ENCODE data around the gene ANG. TPM values are rescaled to one million over a fixed set of nuclear protein-coding genes. Genes with fewer than 3 reads are reported as not detected.

Gene ANG
- total RNA-seq, 1 experiment from 2014 or later = 4.4 TPM

- Histone ChIP-seq H2AFZ (no peak overlapping the region), H3F3A (ENCODE audit: insufficient read depth, low read depth) (peaks cover 6% of the 10 kb centered on the region), H3K9me2 (ENCODE audit: insufficient read depth) (no peaks in the 10 kb centered on the region), H3K27ac (no peak overlapping the region), H3K9me3 (ENCODE audit: insufficient read depth, low read depth) (no peaks in the 10 kb centered on the region), H3K4me2 (no peak overlapping the region), H4K20me1 (ENCODE audit: insufficient read depth) (no peaks in the 10 kb centered on the region), H3K79me2 (ENCODE audit: low read depth) (no peaks in the 10 kb centered on the region), H3K27me3 (ENCODE audit: insufficient read depth, low read depth) (no peaks in the 10 kb centered on the region), H3K36me3 (ENCODE audit: low read depth) (no peaks in the 10 kb centered on the region), H3K4me1 (replicated peaks; ENCODE audit: insufficient read depth) (0 out of 2 replicates have a peak, but pooled peaks cover 8% of the 10 kb centered on the region), H3K4me3 (no peak overlapping the region)
- intact Hi-C loops (cut with micrococcal nuclease; ENCODE audit: unreplicated experiment) = no loop called here
- BruUV-seq (replicated peaks) = no TSS peak
- no peak for DNase-seq
- POLR2A ChIA-PET (ENCODE audit: unreplicated experiment) = no interaction called here
- TF ChIP-seq EZH2 (IDR thresholded peaks at IDR 0.05; ENCODE audit: low read depth) = no peak
- TF ChIP-seq CTCF (conservative IDR thresholded peaks at IDR 0.05) = no peak
- CTCF ChIA-PET = no interaction called here
Measured at GRCh38 chr14:20711685-20712084, 23.1 kb downstream of the ANG start.

- CTCF ChIA-PET = no interaction called here
- BruUV-seq (replicated peaks) = no TSS peak
- DNase-seq = no peak
Measured at GRCh38 chr14:20712904-20713303, 24.3 kb downstream of the ANG start.

GRCh38 chr14:20714593-20715250, 26.2 kb downstream of the ANG start:
- ChIA-PET POLR2A (ENCODE audit: unreplicated experiment) (interaction anchor here (0.7 kb wide), 1 partner anchor 88 kb away, joined by 6 read pairs; the partner anchor contains the start of gene RNASE1), CTCF (interaction anchor here (0.9 kb wide), 1 partner anchor 357 kb away, joined by 5 read pairs; no protein-coding TSS in a partner anchor)
- H3K4me1 ChIP-seq (replicated peaks; ENCODE audit: insufficient read depth) = 0 out of 2 replicates have a peak, but pooled peaks cover 4% of the 10 kb centered on the region
- BruUV-seq (replicated peaks) = no TSS peak
- H2AFZ ChIP-seq = no peak overlapping the region
- no peaks in the 10 kb centered on the region for H3K27me3 ChIP-seq (ENCODE audit: insufficient read depth, low read depth)
- no peak overlapping the region for H3K4me2 ChIP-seq
- H3K36me3 ChIP-seq (ENCODE audit: low read depth) = no peaks in the 10 kb centered on the region
- no peaks in the 10 kb centered on the region for H3K79me2 ChIP-seq (ENCODE audit: low read depth)
- H4K20me1 ChIP-seq (ENCODE audit: insufficient read depth) = no peaks in the 10 kb centered on the region
- H3K9me2 ChIP-seq (ENCODE audit: insufficient read depth) = no peaks in the 10 kb centered on the region
- intact Hi-C loops (cut with micrococcal nuclease; ENCODE audit: unreplicated experiment) = no loop called here
- H3K27ac ChIP-seq = no peak overlapping the region
- H3F3A ChIP-seq (ENCODE audit: insufficient read depth, low read depth) = no peaks in the 10 kb centered on the region
- TF ChIP-seq CTCF (conservative IDR thresholded peaks at IDR 0.05) = no peak
- TF ChIP-seq EZH2 (IDR thresholded peaks at IDR 0.05; ENCODE audit: low read depth) = no peak
- no peaks in the 10 kb centered on the region for H3K9me3 ChIP-seq (ENCODE audit: insufficient read depth, low read depth)
- H3K4me3 ChIP-seq = no peak overlapping the region
- DNase-seq = peak; percentile 70 to 74

More at GRCh38 chr14:20712904-20713303, 24.3 kb downstream of the ANG start:
- no peaks in the 10 kb centered on the region for H3K36me3 ChIP-seq (ENCODE audit: low read depth)
- no peak overlapping the region for H2AFZ ChIP-seq
- POLR2A ChIA-PET (ENCODE audit: unreplicated experiment) = no interaction called here
- H3K27ac ChIP-seq = no peak overlapping the region
- H3K9me2 ChIP-seq (ENCODE audit: insufficient read depth) = no peaks in the 10 kb centered on the region
- TF ChIP-seq CTCF (conservative IDR thresholded peaks at IDR 0.05) (no peak), EZH2 (IDR thresholded peaks at IDR 0.05; ENCODE audit: low read depth) (no peak)
- 0 out of 2 replicates have a peak, but pooled peaks cover 3% of the 10 kb centered on the region for H3F3A ChIP-seq (ENCODE audit: insufficient read depth, low read depth)
- H3K79me2 ChIP-seq (ENCODE audit: low read depth) = no peaks in the 10 kb centered on the region
- no peaks in the 10 kb centered on the region for H3K9me3 ChIP-seq (ENCODE audit: insufficient read depth, low read depth)
- no peak overlapping the region for H3K4me3 ChIP-seq
- H3K27me3 ChIP-seq (ENCODE audit: insufficient read depth, low read depth) = no peaks in the 10 kb centered on the region
- intact Hi-C loops (cut with micrococcal nuclease; ENCODE audit: unreplicated experiment) = no loop called here
- H4K20me1 ChIP-seq (ENCODE audit: insufficient read depth) = no peaks in the 10 kb centered on the region
- no peaks in the 10 kb centered on the region for H3K4me1 ChIP-seq (replicated peaks; ENCODE audit: insufficient read depth)
- H3K4me2 ChIP-seq = no peak overlapping the region

Data from PC-9 (cell line).